GM12801 (cell line): ENCODE measurements around the gene LIPT2.

ENCODE experiments used
- CTCF ChIP-seq: IDR thresholded peaks from one replicate; pipeline ENCODE4 v1.5.1; 2011; ENCODE audit warnings: control low read depth; ENCODE audit not compliant: insufficient read length; ENCODE audit errors: extremely low read depth

LIPT2 gene

DNA sequence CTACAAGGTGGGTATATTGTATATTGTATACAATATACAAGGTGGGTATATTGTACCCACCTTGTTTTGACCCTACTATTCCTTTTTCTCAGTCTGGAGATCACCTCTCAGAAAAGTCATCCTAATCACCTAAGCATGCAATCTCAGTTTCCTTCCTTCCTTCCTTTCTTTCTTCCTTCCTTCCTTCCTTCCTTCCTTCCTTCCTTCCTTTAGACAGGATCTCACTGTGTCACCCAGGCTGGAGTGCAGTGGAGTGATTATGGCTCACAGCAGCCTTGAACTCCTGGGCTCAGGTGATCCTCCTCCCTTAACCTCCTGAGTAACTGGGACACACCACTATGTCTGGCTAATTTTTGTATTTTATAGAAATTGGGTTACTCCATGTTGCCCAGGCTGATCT, 25.0 kb downstream of the LIPT2 start:
- TF ChIP-seq CTCF = no peak

GRCh38 chr11:74468058-74468457, 25.5 kb downstream of the LIPT2 start:
- no peak for TF ChIP-seq CTCF

DNA sequence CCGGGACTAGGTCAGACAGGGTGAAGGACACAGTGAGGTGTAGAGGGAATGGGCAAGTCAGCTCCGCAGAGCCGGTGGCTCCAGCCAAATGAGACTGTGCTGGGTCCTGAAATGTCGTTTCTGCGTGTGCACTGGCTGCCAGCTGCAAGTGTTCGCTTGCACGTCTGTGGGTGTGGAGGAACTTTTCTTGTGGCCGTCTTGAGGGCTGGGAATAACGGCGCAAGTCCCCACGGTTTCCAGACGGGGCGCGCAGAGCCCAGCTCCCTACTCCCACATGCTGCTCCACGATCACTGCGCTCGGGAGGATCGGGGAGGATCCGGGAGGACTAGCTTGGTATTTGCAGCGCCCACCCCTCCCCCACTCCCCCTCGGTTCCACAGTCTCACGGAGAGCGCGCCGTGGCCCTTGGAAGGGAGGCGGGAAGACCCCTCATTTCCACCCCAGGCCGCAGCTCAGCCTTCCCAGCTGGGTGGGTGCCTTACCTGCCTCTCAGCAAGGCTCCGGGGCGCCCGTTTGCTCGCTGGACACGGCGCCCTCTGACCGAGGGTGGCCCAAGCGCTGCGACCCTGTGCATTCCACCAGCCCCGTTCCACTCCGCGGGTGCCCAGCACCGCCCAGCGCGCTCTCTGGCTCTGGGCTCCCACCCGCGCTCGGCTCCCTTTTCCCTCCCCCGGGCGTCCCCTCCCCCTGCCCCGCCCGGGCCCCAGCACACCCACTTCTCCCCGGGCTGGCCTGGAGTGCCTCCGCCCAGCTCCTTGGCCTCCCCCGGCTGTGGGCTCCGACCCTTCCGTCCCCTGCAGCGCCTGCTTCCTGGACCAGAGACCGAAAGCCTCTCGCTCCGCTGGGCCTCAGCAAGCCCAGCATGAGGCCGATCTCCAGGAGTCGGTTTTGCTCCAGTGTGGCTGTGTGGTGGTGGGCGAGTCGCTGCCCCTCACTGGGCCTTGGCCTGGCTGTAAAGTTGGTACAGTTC, 26.3 kb downstream of the LIPT2 start, which contains the start of gene KCNE3:
Gene KCNE3, minus strand, starts transcription at position 634 of the 970 bp plus-strand sequence. CDS start 9,986 bp downstream, outside the sequence.
- TF ChIP-seq CTCF = no peak

DNA sequence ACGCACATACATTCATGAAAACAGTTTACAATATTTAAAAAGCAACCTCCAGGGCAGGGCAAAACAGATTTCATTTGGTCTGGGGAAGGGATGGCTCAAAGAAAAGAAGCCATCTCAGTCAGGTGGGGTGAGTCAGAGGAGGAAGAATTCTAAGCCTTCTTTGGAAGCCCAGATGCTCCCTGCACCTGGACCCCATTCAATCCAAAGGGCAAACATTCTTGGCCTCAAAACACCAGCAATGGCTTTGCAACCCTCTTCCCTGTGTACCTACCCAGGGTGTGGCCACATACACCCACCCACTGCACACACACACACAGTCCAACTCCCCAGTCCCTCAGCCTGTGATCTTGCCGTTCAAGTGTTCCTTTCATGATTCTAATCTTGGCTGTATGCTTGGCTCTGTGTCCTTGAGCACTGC, 28.2 kb downstream of the LIPT2 start:
- no peak for TF ChIP-seq CTCF

GRCh38 chr11:74464746-74465145, 28.8 kb downstream of the LIPT2 start:
- TF ChIP-seq CTCF = no peak

- TF ChIP-seq CTCF = no peak
These were observed 30.3 kb downstream of the LIPT2 start for GRCh38 chr11:74463216-74463615.

- no peak for TF ChIP-seq CTCF
These were observed 30.9 kb downstream of the LIPT2 start for GRCh38 chr11:74462631-74463030.
